ENCODE measurements around the gene ANO5.
"Not testable (repeated sequence)": the region's sequence is repeated elsewhere in the genome, so short reads cannot be mapped to it uniquely, and the experiment has no call there.

Gene ANO5

DNA sequence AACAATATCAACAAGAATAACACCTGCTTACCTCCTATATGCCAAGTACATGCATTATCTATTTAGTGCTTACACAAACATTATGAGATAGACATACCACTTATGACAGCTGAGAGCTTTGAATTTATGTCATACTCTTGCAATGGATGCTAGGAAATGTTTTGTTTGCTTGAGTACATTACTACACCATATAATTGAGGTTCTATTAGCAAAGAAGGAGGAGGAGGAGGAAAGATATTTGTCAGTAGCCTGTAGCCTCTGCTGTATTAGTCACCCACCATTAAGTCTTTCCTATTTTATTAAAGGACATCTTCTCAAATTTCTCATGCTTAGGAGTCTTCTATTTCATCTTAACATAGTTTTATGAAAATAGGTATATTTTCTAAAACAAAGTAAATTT is 6.4 kb downstream of the ANO5 start:
- no peak for DNase-seq

GRCh38 chr11:22203281-22203680 is 10.4 kb downstream of the ANO5 start:
- no peak for DNase-seq

GRCh38 chr11:22207162-22207561 is 14.3 kb downstream of the ANO5 start:
- no peak for DNase-seq

- no peak for DNase-seq
Observed at GRCh38 chr11:22208151-22208858, 15.4 kb downstream of the ANO5 start.

DNA sequence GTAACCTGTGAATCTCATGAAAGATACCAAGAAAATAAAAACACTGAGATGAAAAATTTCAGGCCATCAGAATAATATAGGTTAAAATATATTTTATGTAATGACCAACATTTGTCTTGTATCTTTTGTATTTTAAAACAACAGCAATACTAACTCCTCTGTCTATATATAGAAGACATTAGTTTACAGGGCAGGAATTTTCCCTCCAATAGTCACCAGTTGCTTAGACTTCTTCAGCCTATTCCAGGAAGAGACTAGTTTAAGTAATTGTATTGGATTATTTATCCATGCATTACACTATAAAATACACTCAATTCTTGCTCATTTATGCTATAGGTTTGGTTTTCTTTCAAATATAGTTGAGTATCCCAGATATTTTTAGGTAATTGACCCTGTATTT is 24.1 kb downstream of the ANO5 start:
- no peak for DNase-seq

DNA sequence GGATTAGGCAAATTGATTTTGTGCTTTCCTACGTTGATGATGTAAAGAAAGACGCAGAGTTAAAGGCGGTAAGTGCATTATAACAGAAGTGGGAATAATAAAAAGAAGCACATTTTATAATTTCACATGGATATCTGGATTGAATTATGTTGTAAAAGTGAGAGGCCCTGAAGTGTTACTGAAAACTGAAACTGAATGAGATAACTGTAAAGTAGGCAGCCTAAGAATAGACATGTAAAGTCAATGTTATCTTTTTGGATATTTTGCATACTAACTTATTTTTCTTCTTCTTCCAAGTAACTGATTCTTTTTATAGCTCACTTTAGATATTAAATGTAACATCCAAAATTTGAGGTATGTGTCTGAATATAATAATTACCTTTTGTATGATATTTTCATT is 28.3 kb downstream of the ANO5 start:
- no peak for DNase-seq

DNA sequence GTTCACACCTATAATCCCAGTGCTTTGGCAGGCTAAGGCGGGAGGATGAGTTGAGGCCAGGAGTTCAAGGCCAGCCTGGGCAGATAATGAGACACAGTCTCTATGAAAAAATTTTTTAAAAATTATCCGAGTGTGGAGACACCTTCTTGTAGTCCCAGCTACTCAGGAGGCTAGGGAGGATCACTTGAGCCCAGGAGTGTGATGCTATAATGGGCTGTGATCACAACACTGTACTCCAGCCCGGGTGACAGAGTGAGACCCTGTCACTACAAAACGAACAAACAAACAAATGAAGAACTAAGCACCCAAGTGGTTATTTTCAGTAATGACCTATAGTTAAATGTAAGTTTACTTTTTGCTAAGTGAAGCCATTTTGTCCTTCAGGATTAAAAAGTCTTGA is 32.3 kb downstream of the ANO5 start:
- no peak for DNase-seq

DNA sequence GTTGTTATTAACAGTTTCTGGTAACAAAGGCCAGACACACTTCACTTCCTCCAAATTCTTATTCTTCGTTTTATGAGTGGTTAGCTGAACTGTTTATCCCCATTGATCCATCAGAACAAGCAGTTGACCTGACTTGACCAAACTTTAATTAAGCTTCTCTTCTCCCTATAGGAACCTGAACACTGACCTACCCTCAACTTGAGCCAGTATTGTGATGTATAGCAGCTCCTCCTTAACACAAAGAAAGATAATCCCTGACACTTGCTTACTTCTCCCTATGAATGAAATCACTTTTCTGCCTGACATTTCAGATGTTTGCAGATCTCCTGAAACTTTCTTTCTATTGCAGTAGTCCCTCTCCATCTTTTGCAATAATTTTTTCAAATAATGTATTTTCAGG is 41.9 kb downstream of the ANO5 start:
- no peak for DNase-seq

- DNase-seq = no peak
Observed at GRCh38 chr11:22244986-22245592, 52.2 kb downstream of the ANO5 start.

- no peak for DNase-seq
Observed at GRCh38 chr11:22246992-22247391, 54.1 kb downstream of the ANO5 start.

- no peak for DNase-seq
Observed at GRCh38 chr11:22249871-22250270, 57.0 kb downstream of the ANO5 start.

- no peak for DNase-seq
Observed at GRCh38 chr11:22256876-22257275, 64.0 kb downstream of the ANO5 start.

- no peak for DNase-seq
Observed at GRCh38 chr11:22263613-22264012, 70.7 kb downstream of the ANO5 start.

GRCh38 chr11:22268983-22269624 is 76.2 kb downstream of the ANO5 start:
- not testable (repeated sequence) for DNase-seq

DNA sequence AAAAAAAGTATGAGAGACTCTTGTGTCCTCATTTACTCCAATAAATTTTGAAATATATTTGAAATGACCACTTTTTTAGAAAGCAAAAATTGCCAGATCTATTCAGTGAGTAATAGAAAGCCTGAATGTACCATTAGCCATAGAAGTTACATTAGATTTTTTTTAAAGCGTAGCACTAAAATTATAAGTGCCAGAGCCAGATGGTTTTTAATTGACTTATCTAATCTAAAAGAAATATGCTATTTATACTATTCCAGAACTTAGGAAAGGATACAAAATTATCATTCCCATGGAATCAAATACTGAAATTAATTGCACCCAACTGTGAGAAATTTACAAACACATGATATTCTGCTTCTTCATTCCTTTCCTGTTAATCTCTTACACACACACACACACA is 80.9 kb downstream of the ANO5 start:
- DNase-seq = no peak

- DNase-seq = no peak
Observed at GRCh38 chr11:22275600-22275999, 82.7 kb downstream of the ANO5 start.

DNA sequence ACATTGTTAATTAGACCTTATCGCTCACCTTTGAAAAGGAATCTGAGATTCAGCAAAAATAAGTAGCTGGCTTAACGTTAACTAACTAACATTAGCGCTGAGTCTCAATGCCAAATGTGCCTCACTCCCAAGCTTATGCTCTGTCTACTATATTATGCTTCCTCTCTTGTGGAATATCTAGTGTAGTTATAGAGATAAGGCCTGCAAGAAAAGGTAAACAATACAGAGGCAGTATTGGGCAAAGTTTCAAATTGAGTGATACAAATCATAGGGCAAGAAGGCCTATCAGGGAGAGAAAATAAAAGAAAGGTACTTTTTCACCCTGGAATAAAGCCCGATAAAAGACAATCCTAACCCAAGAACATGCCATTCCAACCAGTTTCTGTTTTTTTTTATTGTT is 83.7 kb downstream of the ANO5 start:
- DNase-seq = no peak

- not testable (repeated sequence) for DNase-seq
Observed at GRCh38 chr11:22284991-22285390, 92.1 kb downstream of the ANO5 start.

- no peak for DNase-seq
Observed at GRCh38 chr11:22302368-22302767, 109.5 kb downstream of the ANO5 start.

- DNase-seq = no peak
Observed at GRCh38 chr11:22304337-22304961, 111.6 kb downstream of the ANO5 start.

- DNase-seq = no peak
Observed at GRCh38 chr11:22317656-22318055, 124.8 kb downstream of the ANO5 start.

DNA sequence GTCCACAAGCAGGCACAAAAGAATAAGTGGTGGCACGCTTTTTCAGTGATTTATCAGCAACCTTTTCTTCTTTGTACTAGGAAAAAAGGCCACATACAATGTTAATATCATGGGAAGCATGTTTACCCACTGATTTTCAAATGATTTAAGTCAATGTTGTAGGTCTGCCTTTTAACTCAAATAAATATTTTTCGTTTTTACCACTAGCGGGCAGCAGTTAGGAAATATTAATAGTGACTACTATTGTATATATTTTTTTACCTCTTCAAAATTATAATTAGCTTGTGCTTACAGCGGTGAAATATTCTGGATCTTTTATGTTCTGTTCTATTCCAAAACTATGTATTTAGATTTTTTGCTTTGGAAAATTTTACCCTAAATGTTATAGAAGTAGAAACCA is 138.9 kb downstream of the ANO5 start:
- DNase-seq = no peak

All from left hindlimb (tissue), 1 donor.